IMR-90 (cell line): ENCODE measurements around the gene TAS2R4.
"Not testable (repeated sequence)": the region's sequence is repeated elsewhere in the genome, so short reads cannot be mapped to it uniquely, and the experiment has no call there.

Experiments used
- CEBPB ChIP-seq: IDR thresholded peaks from 2 replicates; pipeline ENCODE4 v1.6.1; 2012; ENCODE audit warnings: low read depth, low read length, improper control_type of control experiment
- CHD1 ChIP-seq: IDR thresholded peaks from 2 replicates; pipeline ENCODE4 v1.6.1; 2012; ENCODE audit warnings: low read depth, low read length, improper control_type of control experiment
- MAFK ChIP-seq: IDR thresholded peaks from 2 replicates; pipeline ENCODE4 v1.6.1; 2012; ENCODE audit warnings: low read depth, low read length, improper control_type of control experiment
- MAZ ChIP-seq: IDR thresholded peaks from 2 replicates; pipeline ENCODE4 v1.6.1; 2012; ENCODE audit warnings: low read depth, mild to moderate bottlenecking, low read length, improper control_type of control experiment, moderate library complexity, borderline replicate concordance
- NFE2L2 ChIP-seq: fragments of 150-350 bp; IDR thresholded peaks from 2 replicates; pipeline ENCODE4 v1.6.1; 2016; ENCODE audit warnings: low read depth, mild to moderate bottlenecking, low read length
- POLR2A ChIP-seq: IDR thresholded peaks from 2 replicates; pipeline ENCODE4 v1.6.1; 2012; ENCODE audit warnings: mild to moderate bottlenecking, low read depth, low read length
- RCOR1 ChIP-seq: IDR thresholded peaks from 2 replicates; pipeline ENCODE4 v1.6.1; 2012; ENCODE audit warnings: mild to moderate bottlenecking, low read length, improper control_type of control experiment; ENCODE audit not compliant: insufficient replicate concordance
- SMC3 ChIP-seq: fragments of 150-350 bp; IDR thresholded peaks from 2 replicates; pipeline ENCODE4 v1.6.1; 2016; ENCODE audit warnings: low read depth, mild to moderate bottlenecking, antibody characterized with exemption, low read length, moderate library complexity
- USF2 ChIP-seq: fragments of 150-350 bp; IDR thresholded peaks from 2 replicates; pipeline ENCODE4 v1.6.1; 2017; ENCODE audit warnings: mild to moderate bottlenecking, antibody characterized with exemption, low read length, low read depth
- TF ChIP-seq, protein P1 (sequence below): conservative IDR thresholded peaks from 2 replicates; pipeline ENCODE4 v1.5.1; 2012; ENCODE audit warnings: mild to moderate bottlenecking, low read depth, low read length, improper control_type of control experiment
- TF ChIP-seq, protein P2 (sequence below): fragments of 150-350 bp; IDR thresholded peaks from 2 replicates; pipeline ENCODE4 v1.6.1; 2016; ENCODE audit warnings: low read depth, mild to moderate bottlenecking, low read length, moderate library complexity, borderline replicate concordance

GRCh38 chr7:141822432-141822831 is 46.0 kb downstream of the TAS2R4 start:
- TF ChIP-seq, protein P1, sequence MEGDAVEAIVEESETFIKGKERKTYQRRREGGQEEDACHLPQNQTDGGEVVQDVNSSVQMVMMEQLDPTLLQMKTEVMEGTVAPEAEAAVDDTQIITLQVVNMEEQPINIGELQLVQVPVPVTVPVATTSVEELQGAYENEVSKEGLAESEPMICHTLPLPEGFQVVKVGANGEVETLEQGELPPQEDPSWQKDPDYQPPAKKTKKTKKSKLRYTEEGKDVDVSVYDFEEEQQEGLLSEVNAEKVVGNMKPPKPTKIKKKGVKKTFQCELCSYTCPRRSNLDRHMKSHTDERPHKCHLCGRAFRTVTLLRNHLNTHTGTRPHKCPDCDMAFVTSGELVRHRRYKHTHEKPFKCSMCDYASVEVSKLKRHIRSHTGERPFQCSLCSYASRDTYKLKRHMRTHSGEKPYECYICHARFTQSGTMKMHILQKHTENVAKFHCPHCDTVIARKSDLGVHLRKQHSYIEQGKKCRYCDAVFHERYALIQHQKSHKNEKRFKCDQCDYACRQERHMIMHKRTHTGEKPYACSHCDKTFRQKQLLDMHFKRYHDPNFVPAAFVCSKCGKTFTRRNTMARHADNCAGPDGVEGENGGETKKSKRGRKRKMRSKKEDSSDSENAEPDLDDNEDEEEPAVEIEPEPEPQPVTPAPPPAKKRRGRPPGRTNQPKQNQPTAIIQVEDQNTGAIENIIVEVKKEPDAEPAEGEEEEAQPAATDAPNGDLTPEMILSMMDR = not testable (repeated sequence)
- TF ChIP-seq POLR2A, NFE2L2, CEBPB, MAZ, SMC3, RCOR1, USF2, MAFK, CHD1: not testable (repeated sequence)
- TF ChIP-seq, protein P2, sequence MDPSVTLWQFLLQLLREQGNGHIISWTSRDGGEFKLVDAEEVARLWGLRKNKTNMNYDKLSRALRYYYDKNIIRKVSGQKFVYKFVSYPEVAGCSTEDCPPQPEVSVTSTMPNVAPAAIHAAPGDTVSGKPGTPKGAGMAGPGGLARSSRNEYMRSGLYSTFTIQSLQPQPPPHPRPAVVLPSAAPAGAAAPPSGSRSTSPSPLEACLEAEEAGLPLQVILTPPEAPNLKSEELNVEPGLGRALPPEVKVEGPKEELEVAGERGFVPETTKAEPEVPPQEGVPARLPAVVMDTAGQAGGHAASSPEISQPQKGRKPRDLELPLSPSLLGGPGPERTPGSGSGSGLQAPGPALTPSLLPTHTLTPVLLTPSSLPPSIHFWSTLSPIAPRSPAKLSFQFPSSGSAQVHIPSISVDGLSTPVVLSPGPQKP = not testable (repeated sequence)
